Mesodermal cell (in vitro differentiated cells): ENCODE data around the gene HIBADH.

ENCODE experiments used
- H3K27ac ChIP-seq: 2 replicates; pipeline ENCODE4 v1.7.0; 2013; ENCODE audit warnings: mild to moderate bottlenecking, low read depth, low read length, moderate library complexity; ENCODE audit not compliant: severe bottlenecking
- H3K36me3 ChIP-seq: 2 replicates; pipeline ENCODE4 v1.7.1; 2013; ENCODE audit warnings: mild to moderate bottlenecking, low read length, moderate library complexity; ENCODE audit not compliant: control insufficient read depth, insufficient read depth
- H3K4me1 ChIP-seq: one replicate; pipeline ENCODE4 v1.7.1; 2013; ENCODE audit warnings: mild to moderate bottlenecking, low read length; ENCODE audit not compliant: insufficient read depth, control insufficient read depth, poor library complexity, severe bottlenecking
- H3K4me3 ChIP-seq: 2 replicates; pipeline ENCODE4 v1.7.0; 2013; ENCODE audit warnings: low read length, control low read depth, mild to moderate bottlenecking; ENCODE audit not compliant: insufficient read depth, poor library complexity, severe bottlenecking; ENCODE audit errors: extremely low read depth
- H3K9me3 ChIP-seq: 2 replicates; pipeline ENCODE4 v1.7.1; 2013; ENCODE audit warnings: mild to moderate bottlenecking, low read length, moderate library complexity; ENCODE audit not compliant: control insufficient read depth
- WGBS, 2 experiments: methylation state at CpG; one replicate each; pipeline ENCODE4 v1.1.5; 2013; ENCODE audit warnings: missing lambda C conversion rate in 2 of 2; ENCODE audit not compliant: insufficient coverage in 2 of 2; 5-methylcytosine and 5-hydroxymethylcytosine counted together

HIBADH gene

DNA sequence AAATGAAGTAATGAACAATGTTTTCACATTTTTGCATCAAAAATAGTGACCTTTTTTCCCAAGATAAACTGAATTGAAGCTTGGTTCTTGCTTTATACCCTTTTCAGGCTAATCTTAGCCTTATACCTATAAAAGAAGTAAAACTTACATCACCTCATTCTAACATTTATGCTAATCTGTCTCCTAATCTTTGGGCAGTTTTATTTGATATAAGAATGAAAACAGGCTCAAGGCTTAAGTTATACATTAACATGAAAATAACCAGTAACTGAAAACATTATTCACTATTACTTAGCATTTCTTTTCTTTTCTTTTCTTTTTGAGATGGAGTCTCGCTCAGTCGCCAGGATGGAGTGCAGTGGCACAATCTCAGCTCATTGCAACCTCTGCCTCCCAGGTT lies 113.1 kb downstream of the HIBADH start:
- 100% methylated on average over 2 of the region's 2 CpGs for WGBS, 2 experiments
- Histone ChIP-seq H3K4me3 (no peak overlapping the region), H3K27ac (no peak overlapping the region), H3K4me1 (no peaks in the 10 kb centered on the region), H3K9me3 (no peaks in the 10 kb centered on the region), H3K36me3 (no peaks in the 10 kb centered on the region)

DNA sequence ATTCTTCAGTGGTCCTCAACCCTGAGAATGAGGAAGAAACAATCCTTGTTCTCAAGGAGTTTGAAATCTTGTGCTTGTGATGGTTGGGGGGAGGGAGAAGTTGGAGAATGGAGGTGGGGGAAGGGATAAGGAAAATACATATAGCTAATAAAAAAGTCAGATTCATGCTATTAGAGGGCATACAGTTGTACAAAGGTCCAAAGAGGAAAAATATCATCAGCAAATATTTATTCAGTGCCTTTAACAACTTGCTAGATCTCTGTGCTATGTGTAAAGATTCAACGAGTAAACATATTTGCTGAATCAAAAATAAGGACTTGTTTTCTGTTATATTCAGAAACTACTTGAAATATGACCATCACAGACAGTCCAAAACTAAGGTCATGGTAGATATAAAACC lies 114.4 kb downstream of the HIBADH start:
- Histone ChIP-seq H3K9me3 (no peaks in the 10 kb centered on the region), H3K4me1 (no peaks in the 10 kb centered on the region), H3K4me3 (no peak overlapping the region), H3K36me3 (no peaks in the 10 kb centered on the region), H3K27ac (no peak overlapping the region)
- WGBS, 2 experiments, result no CpG with 5 or more reads among the region's 1 CpG

DNA sequence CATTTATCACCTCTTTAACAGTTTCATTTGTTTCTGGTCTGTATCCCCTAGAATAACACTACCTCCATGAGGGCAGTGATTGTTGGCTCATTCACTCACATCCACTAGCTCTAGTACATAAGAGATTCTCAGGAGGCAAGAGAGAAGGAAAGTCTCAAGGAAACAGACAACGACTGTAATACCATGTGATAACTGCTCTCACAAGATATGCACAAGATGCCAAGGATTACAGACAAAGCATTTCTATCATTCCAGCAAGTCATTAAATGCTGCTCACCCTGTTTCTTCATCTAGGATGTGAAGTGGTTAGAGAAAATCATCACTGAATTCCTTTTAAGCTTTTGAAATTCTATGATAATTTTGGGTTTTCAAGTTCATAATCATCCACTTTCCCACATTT lies 115.3 kb downstream of the HIBADH start:
- no CpG with 5 or more reads among the region's 1 CpG for WGBS, 2 experiments
- Histone ChIP-seq H3K27ac (no peak overlapping the region), H3K36me3 (peaks cover 3% of the 10 kb centered on the region), H3K9me3 (no peaks in the 10 kb centered on the region), H3K4me3 (no peak overlapping the region), H3K4me1 (no peaks in the 10 kb centered on the region)

DNA sequence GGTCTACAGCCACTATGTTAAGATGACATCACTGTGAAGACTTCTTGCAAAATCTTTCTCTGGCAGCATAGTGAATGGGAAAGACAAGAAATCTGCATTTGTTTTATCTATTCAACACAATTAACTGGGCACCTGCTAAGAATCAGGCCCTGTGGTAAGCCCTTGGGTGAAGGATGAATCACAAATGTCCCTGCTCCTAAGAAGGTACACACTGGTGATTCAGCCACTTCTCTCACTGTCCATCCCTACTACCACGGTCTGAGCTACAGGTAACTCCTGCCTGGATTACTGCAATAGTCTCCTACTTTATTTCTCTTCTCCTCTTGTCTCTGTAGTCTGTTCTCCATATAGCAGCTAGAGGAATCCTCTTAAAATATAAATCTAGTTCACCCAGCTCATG lies 116.1 kb downstream of the HIBADH start:
- Histone ChIP-seq H3K9me3 (no peaks in the 10 kb centered on the region), H3K36me3 (peaks cover 10% of the 10 kb centered on the region), H3K27ac (no peak overlapping the region), H3K4me3 (no peak overlapping the region), H3K4me1 (no peaks in the 10 kb centered on the region)
- 82 to 89% methylated on average over 1 of the region's 1 CpG for WGBS, 2 experiments

DNA sequence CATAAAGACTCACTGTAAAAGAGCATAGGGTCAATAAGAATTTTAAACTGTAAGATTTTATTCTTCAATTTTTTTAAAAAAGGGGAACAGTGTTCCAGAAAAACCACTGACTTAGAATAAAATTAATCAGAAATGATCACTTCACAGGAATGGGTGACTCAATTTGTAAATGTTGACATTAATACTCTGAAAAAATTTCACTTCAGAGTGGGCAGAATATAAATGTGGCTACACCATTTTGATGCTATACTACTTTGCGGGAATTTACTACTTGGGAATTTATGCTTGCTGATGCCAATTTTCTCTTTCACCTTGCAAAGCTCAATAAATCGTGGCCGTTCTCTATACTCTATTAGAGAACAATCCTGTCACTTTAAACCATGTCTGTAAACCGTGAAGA lies 126.9 kb downstream of the HIBADH start:
- H3K9me3 ChIP-seq, result no peaks in the 10 kb centered on the region
- H3K4me3 ChIP-seq, result no peak overlapping the region
- H3K4me1 ChIP-seq, result no peaks in the 10 kb centered on the region
- peaks cover 14% of the 10 kb centered on the region for H3K36me3 ChIP-seq
- 86 to 90% methylated on average over 2 to 3 of the region's 4 CpGs for WGBS, 2 experiments
- H3K27ac ChIP-seq, result no peak overlapping the region

DNA sequence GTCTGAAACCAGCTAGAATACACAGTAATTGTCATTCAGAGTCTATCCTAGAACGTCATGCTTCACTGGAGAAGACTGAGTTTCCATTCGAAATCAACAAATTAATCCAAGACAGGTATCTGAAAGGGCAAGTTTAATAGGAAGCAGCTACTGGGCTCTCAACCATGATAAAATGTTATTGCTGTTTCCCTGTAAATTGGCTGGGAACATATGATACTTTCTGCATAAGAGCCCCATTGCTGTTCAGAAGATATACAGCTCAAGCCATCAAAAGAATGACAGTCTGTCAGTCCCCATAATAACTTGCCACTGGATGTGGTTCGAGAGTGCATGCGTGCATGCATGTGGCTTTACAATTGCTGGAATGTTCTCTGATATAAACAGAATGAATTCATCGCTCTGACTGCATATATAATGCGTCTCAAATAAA lies 129.0 kb downstream of the HIBADH start:
- Histone ChIP-seq H3K4me3 (no peak overlapping the region), H3K27ac (no peak overlapping the region), H3K4me1 (no peaks in the 10 kb centered on the region), H3K36me3 (peaks cover 22% of the 10 kb centered on the region), H3K9me3 (peaks cover 10% of the 10 kb centered on the region)
- WGBS, 2 experiments, result 79 to 88% methylated on average over 4 of the region's 6 CpGs

DNA sequence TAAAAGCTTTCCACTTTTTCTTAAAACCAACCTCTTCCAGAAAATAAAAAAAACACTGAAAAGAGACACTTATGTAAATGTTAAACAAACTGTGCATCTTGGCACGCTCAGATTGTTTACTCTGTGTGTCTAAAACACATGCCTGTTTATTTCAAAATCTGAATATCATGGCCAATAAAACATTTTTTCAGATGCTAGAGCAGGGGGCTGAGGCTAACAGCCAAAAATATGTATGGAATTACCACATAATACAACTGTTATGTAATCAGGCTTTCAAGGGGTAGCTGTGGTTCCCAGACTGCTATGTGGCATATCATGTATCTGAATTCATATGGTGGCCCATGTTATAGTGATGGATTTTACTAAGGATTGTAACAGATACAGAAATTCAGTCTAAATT lies 130.4 kb downstream of the HIBADH start:
- H3K36me3 ChIP-seq, result peaks cover 30% of the 10 kb centered on the region
- WGBS, 2 experiments, result no CpG with 5 or more reads among the region's 1 CpG
- H3K27ac ChIP-seq, result no peak overlapping the region
- H3K4me1 ChIP-seq, result no peaks in the 10 kb centered on the region
- H3K4me3 ChIP-seq, result no peak overlapping the region
- H3K9me3 ChIP-seq, result peaks cover 13% of the 10 kb centered on the region

DNA sequence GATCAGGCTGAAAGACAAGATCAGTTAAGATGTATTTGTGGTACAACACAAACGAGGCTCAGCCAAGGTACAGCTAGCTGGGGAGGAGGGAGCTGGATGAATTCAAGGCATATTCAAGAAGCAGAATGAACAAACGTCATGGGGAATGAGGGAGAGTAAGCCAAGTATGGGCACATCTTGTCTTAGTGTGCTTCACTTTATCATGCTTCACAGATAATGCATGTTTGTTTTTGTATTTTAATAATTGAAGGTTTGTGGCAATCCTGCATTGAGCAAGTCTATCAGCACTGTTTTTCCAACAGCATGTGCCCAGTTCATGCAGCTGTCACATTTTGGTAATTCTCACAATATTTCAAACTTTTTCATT lies 135.4 kb downstream of the HIBADH start:
- H3K36me3 ChIP-seq, result peaks cover 51% of the 10 kb centered on the region
- H3K4me3 ChIP-seq, result no peak overlapping the region
- 40 to 50% methylated on average over 1 to 2 of the region's 2 CpGs for WGBS, 2 experiments
- H3K9me3 ChIP-seq, result peaks cover 13% of the 10 kb centered on the region
- no peak overlapping the region for H3K27ac ChIP-seq
- no peaks in the 10 kb centered on the region for H3K4me1 ChIP-seq

DNA sequence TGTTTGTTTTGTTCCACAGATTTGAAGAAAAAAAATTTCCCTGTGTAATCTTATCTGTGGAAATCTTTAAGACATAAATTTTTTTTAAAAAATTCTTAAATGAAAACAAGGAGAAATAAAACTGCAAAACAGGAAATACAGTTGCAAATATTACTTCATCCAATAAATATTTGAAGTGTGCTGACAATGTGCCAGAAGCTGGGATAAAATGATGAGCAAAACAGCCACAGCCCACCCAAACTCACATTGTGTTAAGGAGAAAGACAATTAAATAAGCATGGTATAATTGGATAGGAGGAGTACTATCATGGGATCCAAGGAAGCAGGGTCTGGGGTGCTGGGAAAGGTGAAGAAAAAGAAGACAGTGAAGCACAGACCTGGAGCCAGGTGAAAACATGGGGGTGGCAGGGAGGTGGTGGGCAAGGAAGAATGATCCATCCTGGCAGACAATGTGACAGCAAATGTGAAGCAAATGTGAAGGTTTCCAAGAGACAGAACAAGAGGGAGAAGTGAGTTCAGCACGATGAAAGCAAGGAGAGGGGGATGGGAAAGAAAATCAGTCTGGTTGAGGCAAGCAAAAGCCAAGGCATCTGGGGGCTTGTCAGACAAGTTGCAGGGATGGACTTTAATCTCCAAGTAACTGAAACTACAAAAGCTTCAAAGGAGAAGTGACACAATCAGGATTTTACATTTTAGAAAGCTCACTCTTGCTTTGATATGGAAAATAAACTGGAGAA lies 135.9 kb downstream of the HIBADH start:
- no peak overlapping the region for H3K27ac ChIP-seq
- H3K4me3 ChIP-seq, result no peak overlapping the region
- no peaks in the 10 kb centered on the region for H3K4me1 ChIP-seq
- 11 to 29% methylated on average over 1 of the region's 1 CpG for WGBS, 2 experiments
- H3K36me3 ChIP-seq, result peaks cover 51% of the 10 kb centered on the region
- H3K9me3 ChIP-seq, result peaks cover 13% of the 10 kb centered on the region

DNA sequence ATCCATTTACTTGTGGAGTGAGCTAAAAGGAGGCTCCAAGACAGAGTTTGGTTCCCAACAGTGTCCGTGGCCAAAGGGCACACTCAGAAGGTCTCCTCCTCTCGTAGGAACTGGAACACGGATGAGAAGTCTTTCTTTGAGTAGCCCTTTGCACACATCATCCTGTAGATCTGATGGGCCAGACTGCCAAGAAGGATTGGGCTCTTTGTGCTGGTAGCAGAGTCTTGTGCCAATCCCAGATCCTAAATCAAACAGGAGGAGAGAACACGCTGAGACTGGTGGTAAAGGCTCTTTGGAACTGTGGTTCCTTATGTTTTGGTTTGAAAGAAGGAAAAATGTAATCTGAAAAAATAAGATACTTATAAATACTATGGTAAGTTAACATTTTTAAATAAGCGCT lies 136.6 kb downstream of the HIBADH start:
- H3K4me1 ChIP-seq, result no peaks in the 10 kb centered on the region
- no peak overlapping the region for H3K4me3 ChIP-seq
- peaks cover 13% of the 10 kb centered on the region for H3K9me3 ChIP-seq
- 93 to 95% methylated on average over 3 of the region's 5 CpGs for WGBS, 2 experiments
- H3K36me3 ChIP-seq, result peaks cover 50% of the 10 kb centered on the region
- H3K27ac ChIP-seq, result no peak overlapping the region

DNA sequence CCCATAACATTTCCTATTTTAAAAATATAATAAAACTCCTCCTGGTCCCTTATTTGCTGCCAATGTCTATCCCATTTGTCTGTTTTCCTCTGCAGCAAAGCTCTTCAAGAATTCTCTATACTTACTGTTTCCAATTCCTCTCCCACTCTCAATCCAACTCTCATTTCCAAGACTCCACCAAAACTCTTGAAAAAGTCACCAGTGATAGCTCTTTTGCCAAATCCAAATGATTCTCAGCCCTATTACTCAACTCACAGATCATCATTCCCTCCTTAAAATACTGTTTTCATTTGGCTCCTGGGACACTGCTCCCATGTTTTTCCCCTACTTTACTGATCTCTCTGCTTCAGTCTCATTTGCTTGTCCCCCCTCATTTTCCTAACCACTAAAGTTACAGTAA lies 139.4 kb downstream of the HIBADH start:
- H3K4me3 ChIP-seq, result no peak overlapping the region
- H3K36me3 ChIP-seq, result peaks cover 25% of the 10 kb centered on the region
- H3K4me1 ChIP-seq, result no peaks in the 10 kb centered on the region
- no peak overlapping the region for H3K27ac ChIP-seq
- H3K9me3 ChIP-seq, result no peaks in the 10 kb centered on the region
